ENCODE results near the gene TEX55. TPM values are rescaled to one million over a fixed set of nuclear protein-coding genes. Genes with fewer than 3 reads are reported as not detected.
A peak's percentile ranks its signal among the peaks of the same experiment; 100 is the strongest.
"Not testable (repeated sequence)": the region's sequence is repeated elsewhere in the genome, so short reads cannot be mapped to it uniquely, and the experiment has no call there.

TEX55 gene
- not detected for total RNA-seq

DNA sequence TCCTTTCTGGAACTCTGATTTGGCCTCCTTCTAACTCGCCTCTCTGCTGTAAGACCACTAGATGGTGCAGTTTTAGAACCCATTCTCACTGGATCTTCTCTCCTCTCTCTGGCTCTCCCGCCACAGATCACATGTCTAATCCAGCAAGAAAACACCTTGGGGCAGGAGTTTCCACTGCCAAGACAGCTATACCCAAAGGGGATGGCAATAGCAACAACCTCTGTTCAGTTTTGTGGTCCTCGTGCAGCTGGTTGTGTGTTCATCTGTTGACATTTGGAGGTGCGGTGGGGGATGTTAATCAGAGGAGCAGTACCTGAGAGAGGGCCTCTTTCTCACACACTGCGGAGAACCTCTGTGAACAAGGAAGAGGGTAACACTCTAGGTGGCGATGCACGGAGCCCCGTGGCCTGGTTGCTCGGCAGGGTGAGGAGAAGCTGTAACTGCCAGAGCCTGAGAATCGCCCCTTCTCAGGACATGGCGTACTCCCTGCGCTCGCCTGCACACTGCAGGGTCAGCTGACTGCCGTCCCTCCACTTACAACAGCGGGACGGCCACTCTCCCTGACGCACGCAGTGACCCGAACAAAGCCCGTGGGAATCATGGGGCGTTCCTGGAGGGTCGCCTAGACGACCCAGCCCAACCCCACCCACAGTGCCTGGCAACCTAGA is at the start of gene TEX55:
Gene TEX55, plus strand, starts transcription at position 666 of the 668 bp plus-strand sequence. CDS start 25 bp downstream, outside the sequence.
- peak; percentile 20 for DNase-seq

DNA sequence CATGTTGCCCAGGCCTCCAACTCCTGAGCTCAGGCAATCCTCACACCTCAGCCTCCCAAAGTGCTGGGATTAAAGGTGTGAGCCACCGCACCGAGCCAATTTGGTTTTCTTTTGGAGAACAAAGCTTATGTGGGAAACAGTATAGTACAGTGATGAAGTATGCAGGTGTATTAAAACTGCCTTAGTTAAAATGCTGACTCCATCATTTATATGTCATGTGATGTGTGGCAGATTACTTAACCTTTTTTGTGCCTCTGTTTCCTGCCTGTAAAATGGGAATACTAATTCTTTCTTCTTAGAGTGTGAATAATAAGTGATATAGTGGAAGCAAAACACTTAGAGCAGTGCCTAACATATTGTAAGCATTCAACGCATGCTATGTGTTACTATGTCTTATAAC is 48.0 kb upstream of the TEX55 start:
- DNase-seq: no peak

DNA sequence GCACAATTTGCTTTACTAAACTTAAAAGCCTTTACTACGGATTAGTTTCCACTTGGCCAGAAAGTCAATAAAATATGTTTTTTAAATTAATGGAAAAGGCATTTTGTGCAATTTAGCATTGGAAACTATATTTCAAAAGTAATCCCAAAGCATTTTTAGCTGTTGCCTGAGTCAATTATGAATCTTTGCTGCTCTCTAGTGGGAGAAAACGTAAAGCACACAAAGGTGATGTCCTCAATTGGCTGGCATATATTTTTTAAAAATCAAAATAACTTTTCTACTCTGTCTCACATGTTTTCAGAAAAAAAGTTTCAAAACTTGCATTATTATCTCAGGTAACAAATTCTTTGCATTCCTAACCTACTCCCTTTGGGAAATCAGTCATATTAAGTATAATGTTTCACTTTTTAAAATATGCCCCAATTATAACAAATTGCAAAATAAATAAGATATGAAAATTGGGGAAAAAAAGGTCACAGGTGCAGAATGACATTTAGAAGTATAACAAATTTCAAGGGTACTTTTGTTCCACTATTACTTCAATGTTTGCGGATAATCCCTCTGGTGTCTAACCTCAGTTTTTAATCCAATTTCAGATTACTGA is 47.2 kb upstream of the TEX55 start:
- no peak for DNase-seq

DNA sequence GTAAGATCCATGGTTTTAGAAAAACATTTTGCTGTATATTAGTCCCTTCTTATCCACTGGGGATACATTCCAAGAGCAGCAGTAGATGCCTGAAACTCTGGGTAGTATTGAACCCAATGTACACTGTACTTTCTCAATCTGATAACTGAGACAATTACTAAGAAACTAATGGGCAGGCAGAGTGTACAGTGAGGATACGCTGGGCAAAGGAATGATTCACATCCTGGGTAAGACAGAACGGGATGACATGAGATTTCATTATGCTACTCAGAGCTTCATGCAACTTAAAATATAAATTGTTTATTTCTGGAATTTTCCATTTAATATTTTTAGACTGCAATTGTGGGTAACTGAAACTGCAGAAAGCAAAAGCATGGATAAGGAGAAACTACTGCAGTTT is 46.2 kb upstream of the TEX55 start:
- no peak for DNase-seq

DNA sequence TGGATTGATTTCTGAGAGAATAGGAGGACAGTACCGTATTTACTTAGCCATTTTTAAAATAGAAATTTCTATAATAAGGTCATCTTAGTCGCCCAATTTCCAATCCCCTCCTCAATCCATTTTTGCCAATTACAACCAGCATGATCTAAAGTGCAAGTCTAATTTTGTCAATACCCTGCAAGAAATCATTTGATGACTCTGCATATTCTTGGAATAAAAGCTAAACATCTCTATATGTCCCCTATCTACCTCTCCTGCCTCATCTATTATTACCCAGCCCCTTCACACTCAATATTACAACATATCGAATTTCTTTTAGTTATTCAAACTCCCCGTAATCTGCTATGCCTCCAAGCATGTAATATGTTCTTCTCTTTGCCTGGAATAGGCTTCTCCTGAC is 41.9 kb upstream of the TEX55 start:
- DNase-seq: no peak

DNA sequence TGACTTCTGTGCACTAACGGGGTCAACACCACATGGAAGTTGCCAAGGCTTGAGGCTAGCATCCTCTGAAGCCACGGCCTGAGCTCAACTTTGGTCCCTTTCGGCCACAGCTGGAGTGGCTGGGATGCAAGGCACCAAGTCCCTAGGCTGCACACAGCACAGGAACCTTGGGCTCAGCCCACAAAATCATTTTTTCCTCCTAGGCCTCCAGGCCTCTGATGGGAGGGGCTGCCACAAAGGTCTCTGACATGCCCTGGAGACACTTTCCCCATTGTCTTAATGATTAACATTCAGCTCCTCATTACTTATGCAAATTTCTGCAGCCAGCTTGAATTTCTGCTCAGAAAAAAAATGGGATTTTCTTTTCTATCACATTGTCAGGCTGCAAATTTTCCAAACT is 27.6 kb upstream of the TEX55 start:
- DNase-seq: not testable (repeated sequence)

DNA sequence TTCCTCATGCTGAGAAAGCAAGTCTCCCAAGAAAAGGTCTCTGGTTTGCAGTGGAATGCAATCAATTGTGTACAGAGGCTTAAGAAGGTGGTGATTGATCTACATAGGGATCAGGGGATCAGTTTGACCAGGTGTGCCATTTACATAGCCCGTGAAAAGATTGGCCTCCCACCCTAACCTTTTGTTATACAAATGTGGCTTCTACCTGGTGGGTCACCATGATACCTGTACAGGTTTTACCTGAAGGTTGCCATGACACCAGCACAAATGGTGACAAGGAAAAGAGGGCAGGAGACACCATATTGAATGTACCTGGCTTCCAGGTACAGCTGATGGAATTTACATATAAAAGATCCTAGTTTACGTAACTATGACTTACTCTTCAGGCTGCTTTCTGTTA is 25.5 kb upstream of the TEX55 start:
- no peak for DNase-seq

DNA sequence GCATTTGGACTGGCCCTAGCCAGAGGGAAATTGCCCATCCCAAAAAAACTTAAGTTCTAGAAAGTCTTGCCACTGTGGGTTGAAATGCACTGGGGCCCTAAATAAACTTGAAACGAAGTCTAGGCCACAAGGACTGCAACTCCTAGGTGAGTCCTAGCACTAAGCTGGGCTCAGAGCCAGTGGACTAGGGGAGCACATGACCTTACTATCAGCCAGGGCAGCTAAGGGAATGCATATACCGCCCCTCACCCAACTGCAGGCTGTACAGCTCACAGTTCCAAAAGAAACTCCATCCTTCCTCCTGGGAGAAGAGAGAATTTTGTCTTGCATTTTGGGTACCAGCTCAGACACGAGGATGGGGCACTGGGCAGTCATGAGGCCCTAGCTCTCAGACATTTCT is 23.6 kb upstream of the TEX55 start:
- DNase-seq: no peak

DNA sequence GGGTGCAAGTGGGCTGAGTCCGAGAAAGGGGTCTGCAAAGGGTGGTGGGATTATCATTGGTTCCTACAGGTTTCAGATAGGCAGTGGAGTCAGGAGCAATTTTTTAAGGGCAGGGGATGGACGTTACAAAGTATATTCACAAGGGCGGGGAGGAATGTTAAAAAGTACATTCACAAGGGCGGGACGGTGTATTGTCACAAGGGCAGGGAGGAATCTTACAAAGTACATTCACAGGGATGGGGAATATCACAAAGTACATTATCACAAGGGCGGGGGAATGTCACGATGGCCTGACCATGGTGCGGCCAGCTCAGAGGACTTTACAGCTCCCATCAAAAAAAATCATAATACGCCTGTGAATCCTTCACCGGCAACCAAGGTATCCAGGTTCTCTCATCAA is 20.6 kb upstream of the TEX55 start:
- DNase-seq: no peak

DNA sequence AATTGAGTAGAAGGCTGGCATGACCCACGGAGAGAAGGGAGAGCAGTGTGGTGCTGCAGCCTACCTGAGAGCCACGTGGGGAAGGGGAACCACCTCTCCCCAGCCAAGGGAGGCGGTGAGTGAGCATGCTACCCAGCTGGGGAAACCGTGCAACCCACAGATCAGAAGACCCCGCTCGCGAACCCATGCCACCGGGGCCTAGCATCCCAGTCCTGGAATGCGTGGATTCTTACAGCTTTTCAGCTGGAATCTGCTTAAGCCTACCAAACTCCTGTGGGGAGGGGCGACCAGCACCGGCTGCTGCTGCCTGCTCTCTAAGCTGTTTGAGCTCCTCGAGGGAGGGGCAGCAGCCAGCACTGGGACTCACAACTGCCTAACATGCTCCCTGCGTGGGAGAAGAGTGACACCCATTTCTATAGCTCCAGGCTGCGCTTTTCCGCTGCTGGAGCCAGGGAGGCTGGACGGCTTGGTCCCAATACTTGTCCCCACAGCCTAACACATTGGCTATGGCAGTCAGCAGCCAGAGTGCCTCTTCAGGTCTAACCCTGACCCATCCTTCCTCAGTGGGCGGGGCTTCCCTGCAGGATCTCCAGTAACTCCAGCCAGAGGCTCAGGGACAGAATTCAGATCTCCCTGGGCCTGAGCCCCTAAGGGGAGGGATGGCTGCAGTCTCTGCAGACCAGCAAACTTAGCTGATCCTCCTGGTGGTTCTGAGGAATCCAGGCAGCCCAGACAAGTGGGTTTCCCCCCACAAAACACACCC is 20.0 kb upstream of the TEX55 start:
- no peak for DNase-seq

DNA sequence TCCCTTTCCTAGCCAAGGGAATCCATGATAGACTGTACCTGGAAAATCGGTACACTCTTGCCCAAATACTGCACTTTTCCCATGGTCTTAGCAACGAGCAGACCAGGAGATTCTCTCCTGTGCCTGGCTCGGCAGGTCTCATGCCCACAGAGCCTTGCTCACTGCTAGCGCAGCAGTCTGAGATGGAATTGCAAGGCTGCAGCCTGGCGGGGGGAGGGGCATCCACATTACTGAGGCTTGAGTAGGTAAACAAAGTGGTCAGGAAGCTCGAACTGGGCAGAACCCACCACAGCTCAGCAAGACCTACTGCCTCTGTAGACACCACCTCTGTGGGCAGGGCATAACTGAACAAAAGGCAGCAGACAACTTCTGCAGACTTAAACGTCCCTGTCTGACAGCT is 15.7 kb upstream of the TEX55 start:
- DNase-seq: not testable (repeated sequence)

DNA sequence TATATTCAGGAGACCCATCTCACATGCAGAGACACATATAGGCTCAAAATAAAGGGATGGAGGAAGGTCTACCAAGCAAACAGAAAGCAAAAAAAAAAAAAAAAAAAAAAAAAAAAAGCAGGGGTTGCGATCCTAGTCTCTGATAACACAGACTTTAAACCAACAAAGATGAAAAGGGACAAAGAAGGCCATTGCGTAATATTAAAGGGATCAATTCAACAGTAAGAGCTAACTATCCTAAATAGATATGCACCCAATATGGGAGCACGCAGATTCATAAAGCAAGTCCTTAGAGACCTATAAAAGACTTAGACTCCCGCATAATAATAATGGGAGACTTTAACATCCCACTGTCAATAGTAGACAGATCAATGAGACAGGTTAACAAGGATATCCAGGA is 13.7 kb upstream of the TEX55 start:
- not testable (repeated sequence) for DNase-seq

DNA sequence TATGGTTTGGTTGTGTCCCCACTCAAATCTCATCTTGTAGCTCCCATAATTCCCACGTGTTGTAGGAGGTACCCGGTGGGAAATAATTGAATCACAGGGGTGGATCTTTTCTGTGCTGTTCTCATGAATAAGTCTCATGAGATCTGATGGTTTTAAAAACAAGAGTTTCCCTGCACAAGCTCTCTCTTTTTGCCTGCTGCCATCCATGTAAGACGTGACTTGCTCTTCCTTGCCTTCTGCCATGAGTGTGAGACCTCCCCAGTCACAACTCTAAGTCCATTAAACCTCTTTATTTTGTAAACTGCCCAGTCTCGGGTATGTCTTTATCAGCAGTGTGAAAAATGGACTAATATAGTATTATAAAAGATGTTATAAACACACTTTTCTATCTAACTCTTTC is 6.6 kb upstream of the TEX55 start:
- DNase-seq: not testable (repeated sequence)

DNA sequence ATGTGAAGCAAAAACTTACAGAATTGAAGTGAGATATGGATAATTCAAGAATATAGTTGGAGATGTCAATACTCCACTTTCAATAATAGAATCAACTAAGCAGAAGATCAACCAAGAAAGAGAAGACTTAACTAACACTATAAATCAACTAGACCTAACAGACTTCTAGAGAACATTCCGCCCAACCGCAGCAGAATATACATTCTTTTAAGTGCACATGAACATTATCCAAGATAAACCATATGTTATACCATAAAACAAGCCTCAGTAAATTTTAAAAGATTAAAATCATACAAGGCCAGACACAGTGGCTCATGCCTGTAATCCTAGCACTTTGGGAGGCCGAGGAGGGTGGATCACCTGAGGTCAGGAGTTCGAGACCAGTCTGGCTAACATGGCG is 5.5 kb upstream of the TEX55 start:
- no peak for DNase-seq

DNA sequence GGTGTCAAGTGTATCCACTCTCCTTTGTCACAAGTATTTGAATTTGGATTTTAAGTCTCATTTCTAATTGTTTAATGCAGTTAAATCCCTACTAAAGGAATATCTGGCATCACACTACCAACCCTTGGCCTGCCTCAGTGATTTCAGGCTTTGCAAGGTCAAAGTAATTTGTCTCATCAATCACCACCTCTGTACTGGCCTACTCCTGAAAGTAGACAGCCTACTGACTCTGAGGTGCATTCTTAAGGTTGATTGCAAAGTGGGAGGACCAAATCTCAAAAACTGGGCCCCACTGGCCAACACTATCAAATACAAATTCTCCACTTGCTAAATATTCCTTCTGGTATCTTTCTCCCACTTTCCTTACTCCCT is 851 bp upstream of the TEX55 start:
- no peak for DNase-seq

DNA sequence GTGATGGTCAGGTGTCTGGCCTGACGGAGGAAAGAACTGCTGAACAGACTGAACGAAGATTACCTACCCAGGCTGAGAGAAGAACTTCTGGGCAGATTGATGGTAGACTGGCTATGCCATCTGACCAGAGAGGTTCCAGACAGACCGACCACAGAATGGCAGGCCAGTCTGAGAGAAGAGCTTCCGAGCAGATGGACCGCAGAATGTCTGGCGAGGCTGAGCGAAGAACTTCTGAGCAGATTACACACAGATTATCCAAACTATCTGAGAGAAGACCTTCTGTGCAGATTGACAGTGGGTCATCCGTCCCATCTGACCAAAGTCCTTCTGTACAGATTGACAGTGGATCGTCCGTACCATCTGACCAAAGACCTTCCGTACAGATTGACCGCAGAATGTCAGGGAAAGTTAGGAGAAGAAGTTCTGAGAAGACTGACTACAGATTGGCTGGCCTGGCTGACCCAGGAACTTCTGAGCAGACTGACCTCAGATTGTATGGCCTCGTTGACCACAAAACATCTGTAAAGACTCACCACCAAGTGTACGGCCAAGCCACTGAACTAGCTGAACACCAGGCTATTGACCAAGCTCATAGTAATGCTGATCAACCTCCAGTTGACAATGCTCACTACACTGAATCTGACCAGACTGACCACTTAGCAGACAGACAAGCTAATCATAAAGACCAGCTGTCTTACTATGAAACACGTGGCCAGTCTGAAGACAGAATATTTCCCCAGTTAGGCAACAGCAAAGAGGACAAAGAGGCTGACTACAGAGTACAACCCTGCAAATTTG is 812 bp downstream of the TEX55 start:
- no peak for DNase-seq

DNA sequence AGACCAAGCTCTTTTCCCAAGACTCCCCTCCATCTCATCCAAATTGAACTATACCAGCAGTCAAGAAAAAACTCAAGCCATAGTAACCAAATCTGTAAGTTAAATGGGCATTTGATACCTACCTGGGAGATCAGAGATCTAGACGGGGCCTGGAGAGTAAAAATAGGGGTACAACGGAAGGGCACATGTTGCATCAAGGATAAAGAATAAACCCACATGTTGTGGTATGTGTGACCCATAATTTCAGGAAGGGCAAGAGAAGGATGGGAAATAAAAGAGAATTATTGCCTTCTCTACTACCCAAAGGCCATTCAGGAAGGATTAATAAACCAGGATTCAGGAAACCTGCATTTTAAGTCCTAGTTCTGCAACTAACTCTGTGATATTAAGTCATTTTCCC is 1.5 kb downstream of the TEX55 start:
- DNase-seq: no peak

DNA sequence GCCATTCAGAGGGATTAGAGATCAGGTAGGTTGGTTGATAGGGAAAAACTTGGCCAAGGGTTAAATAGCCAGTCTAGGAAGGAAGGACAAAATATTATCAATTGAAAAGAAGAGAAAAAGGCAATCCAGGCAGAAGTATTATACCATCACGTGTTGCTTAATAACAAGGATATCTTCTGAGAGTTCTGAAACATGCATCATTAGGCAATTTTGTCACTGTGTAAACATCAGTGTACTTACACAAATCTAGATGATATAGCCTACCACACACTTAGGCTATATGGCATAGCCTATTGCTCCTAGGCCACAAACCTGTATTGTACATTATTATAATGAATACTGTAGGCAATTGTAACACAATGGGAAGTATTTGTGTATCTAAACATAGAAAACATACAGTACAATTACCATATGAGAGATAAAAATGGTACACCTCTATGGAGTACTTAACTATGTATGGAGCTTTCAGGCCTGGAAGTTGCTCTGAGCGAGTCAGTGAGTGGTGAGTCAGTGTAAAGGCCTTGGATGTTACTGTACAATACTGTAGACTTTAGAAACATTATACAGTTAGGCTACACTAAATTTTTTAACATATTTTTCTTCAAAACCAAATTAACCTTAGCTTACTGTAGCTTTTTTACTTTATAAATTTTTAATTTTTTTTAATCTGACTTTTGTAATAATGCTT is 2.7 kb downstream of the TEX55 start:
- no peak for DNase-seq

DNA sequence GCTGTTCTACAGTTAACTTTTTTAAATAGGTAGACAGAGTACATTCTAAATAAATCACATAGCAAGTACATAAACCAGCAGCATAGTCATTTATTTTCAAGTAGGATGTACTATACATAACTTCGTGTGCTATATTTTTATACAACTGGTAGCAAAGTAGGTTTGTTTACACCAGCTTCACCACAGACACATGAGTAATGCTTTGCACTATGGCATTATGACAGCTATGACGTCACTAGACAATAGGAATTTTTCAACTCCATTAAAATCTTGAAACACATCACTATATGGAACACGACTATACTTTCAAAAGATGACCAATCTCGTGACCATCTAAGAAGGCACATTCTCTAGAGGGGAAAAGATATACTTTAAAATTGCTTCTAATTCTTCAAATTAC is 3.5 kb downstream of the TEX55 start:
- no peak for DNase-seq

DNA sequence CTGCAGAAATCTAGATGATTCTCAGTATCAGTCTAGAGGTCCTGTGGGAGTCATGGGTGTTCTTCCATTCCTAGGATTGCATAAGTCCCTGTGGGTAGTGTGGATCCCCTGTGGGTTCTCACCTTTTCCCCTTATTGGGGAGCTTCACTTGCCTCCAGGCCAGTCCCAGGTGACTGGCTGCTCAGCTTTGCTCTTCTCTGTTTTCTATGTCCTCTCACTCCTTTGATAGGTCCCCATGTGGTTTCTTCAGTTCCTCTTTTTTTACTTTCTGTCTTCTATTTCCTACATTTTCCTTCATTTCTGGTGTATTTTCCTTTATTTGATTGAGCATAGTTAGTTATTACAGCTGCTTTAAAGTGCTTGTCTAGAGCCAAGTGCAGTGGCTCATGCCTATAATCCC is 10.9 kb downstream of the TEX55 start:
- DNase-seq: no peak

DNA sequence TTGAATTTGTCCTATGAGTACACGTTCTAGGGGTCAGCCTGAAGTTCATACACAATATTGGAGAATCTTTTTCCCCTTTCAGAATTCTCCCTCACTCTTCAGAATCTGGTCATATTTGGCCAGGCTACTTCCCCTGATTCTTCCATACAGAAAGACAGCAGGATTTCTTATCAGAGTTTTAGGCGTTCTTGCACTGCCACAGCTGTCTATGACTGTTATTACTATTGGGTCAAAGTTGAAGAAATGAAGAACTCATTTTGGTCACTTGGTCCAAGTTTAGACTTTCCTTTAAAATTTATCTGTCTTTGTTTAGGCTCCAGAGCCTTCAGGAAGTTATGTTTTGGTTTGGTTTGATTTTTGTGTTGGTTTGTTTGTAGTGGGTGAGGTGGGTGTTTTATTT is 12.0 kb downstream of the TEX55 start:
- DNase-seq: no peak

DNA sequence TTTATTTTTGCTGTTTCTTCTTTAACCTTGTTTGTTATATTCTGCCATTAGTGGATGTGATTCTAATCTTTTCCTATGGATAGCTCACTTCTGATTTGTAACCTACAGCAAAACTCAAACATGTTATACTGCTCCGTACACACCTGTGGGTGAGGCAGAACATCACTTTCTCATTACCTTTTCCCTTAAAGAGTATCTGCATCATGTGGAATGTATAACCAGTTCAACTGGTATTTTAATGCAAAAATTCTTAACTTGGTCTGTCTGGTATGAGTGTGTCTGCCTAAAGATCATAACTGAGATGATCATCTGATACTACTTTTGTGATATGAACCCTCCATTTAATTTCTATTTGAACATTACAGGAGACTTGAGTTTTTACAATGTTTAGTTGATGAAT is 14.4 kb downstream of the TEX55 start:
- no peak for DNase-seq

Data from skin of body (tissue), 2 donors.